Measurements from ENCODE around the gene EDDM13.
"Not testable (repeated sequence)": the region's sequence is repeated elsewhere in the genome, so short reads cannot be mapped to it uniquely, and the experiment has no call there.

EDDM13 gene

GRCh38 chr19:56272161-56272798, at the start of gene EDDM13:
Gene EDDM13 (plus strand): TSS chr19:56272748. CDS start chr19:56272835, 87 bp downstream.
- in situ Hi-C loops (cut with MboI; ENCODE audit: low sequenced_read_pairs): no loop called here

DNA sequence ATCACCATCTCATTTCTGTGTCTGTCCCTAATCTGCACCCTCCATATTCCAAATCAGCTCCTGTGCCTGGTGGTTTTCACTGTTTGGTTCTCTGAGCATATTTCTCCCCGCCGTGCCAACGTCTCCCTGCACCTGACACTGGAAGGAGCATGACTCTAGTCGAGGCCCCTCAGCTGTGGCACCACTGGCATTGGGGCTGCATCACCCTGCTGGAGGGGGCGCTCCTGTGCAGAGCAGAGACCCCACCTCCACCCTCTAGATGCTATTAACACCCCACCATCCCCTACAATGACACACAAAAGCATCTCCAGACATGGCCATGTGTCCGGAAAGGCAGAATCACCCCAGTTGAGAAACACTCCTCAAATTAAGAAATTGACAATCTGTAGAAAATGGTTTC, 49.6 kb upstream of the EDDM13 start:
- in situ Hi-C loops (cut with MboI; ENCODE audit: low sequenced_read_pairs): no loop called here

- in situ Hi-C loops (cut with MboI; ENCODE audit: low sequenced_read_pairs): no loop called here
These were observed 49.1 kb upstream of the EDDM13 start for GRCh38 chr19:56223481-56223880.

DNA sequence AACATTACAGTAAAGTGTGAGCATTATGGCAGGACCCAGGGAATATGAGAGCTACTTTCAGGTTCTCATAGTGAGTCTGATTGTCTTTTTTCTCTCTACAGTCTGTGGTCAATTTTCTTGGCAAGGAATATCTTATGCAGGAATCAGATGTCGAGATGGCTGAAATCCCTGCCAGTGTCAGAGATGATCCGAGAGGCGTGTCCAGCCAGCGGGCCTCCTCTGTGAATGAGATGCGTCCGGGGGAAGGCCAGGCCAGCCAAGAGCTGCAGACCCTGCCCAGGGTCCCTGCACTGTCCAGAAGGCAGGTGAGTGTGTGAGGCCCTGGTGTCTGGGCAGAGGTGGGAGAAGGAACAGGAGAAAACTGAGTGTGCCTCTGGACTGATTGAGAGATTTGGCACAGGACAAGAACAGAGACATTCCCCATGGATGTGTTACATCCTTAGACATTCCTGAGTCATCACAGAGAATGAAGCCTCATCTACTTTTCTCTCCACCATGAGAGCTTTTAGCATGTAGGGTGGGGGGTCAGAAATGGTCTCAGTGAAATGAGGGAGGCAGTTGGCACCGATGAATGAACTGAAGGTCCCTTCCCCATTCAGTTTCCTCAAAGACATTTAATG, 27.3 kb upstream of the EDDM13 start:
- in situ Hi-C loops (cut with MboI; ENCODE audit: low sequenced_read_pairs): no loop called here

GRCh38 chr19:56245764-56246163, 26.8 kb upstream of the EDDM13 start:
- in situ Hi-C loops (cut with MboI; ENCODE audit: low sequenced_read_pairs): not testable (repeated sequence)

GRCh38 chr19:56248736-56249338, 23.7 kb upstream of the EDDM13 start:
- in situ Hi-C loops (cut with MboI; ENCODE audit: low sequenced_read_pairs): not testable (repeated sequence)

DNA sequence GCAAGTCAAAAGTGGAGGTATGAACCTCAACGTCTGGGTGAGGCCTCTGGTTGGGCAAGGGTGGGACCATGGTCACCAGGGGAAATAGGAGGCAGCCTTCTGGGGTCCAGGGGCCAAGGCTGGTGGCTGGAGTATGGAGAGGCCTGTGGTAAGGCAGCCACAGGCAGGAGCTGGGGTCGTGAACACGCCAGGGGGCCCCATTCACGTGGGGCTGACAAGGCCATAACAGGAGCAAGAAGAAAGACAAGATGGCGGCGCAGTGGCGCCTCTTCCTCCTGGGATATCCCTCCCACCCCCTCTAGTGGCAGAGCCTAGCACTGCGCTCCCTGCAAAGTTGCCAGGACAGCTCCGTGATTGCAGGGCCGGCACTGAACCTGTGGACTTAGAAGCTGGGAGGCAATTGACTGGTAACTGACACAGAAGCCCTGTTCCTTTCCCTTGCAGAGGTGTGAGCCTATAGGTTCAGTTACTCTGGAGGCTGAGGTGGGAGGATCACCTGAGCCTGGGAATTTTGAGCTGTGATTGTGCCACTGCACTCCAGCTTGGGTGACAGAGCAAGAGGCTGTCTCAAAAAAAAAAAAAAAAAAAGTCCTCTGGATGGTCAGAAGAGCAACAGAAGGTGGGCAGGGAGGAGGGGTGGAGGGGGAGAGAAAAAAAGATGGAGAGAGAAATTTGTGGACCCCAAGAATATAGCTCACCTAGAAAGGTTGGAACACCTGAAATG, 19.7 kb upstream of the EDDM13 start:
- in situ Hi-C loops (cut with MboI; ENCODE audit: low sequenced_read_pairs): no loop called here

- in situ Hi-C loops (cut with MboI; ENCODE audit: low sequenced_read_pairs): no loop called here
These were observed 18.8 kb upstream of the EDDM13 start for GRCh38 chr19:56253737-56254136.

GRCh38 chr19:56258272-56258671, 14.3 kb upstream of the EDDM13 start:
- in situ Hi-C loops (cut with MboI; ENCODE audit: low sequenced_read_pairs): no loop called here

GRCh38 chr19:56261145-56261544, 11.4 kb upstream of the EDDM13 start:
- in situ Hi-C loops (cut with MboI; ENCODE audit: low sequenced_read_pairs): loop anchor here (10.0 kb wide), 1 partner anchor 74 kb away; no protein-coding TSS in a partner anchor

DNA sequence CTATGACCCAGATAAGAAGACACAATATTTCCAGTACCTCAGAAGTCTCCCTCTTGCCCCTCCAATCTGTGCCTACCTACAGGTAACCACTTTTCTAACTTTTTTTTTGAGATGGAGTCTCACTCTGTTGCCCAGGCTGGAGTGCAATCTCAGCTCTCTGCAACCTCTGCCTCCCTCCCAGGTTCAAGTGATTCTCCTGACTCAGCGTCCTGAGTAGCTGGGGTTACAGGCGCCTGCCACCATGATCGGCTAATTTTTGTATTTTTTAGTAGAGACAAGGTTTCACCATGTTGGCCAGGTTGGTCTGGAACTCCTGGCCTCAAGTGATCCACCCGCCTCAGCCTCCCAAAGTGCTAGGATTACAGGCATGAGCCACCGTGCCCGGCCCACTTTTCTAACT, 10.6 kb upstream of the EDDM13 start:
- in situ Hi-C loops (cut with MboI; ENCODE audit: low sequenced_read_pairs): loop anchor here (10.0 kb wide), 1 partner anchor 73 kb away; no protein-coding TSS in a partner anchor

GRCh38 chr19:56263319-56263718, 9.2 kb upstream of the EDDM13 start:
- in situ Hi-C loops (cut with MboI; ENCODE audit: low sequenced_read_pairs): loop anchor here (10.0 kb wide), 1 partner anchor 71 kb away; no protein-coding TSS in a partner anchor

GRCh38 chr19:56266051-56266450, 6.5 kb upstream of the EDDM13 start:
- in situ Hi-C loops (cut with MboI; ENCODE audit: low sequenced_read_pairs): loop anchor here (10.0 kb wide), 1 partner anchor 69 kb away; no protein-coding TSS in a partner anchor

GRCh38 chr19:56269348-56269747, 3.2 kb upstream of the EDDM13 start:
- in situ Hi-C loops (cut with MboI; ENCODE audit: low sequenced_read_pairs): loop anchor here (10.0 kb wide), 1 partner anchor 65 kb away; no protein-coding TSS in a partner anchor

DNA sequence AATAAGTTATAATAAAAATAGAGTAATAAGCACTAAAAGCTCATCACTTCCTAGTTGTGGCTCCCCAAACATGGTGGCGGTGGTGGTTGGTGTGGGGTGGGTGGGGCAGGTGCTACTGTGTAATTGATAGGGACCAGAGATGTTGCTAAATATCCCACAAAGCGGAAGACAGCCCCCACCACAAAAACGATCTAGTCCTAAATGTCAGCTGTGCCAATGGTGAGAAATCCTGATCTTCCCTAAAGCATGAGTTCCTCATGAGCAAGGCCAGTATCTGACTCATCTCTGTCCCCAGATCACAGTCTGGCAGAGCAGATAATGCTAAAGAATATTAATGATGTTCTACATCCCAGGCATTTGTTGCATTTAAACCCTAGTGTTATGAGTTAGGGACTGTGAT, 1.9 kb upstream of the EDDM13 start:
- in situ Hi-C loops (cut with MboI; ENCODE audit: low sequenced_read_pairs): no loop called here

- in situ Hi-C loops (cut with MboI; ENCODE audit: low sequenced_read_pairs): no loop called here
These were observed 1.4 kb upstream of the EDDM13 start for GRCh38 chr19:56271151-56271550.

DNA sequence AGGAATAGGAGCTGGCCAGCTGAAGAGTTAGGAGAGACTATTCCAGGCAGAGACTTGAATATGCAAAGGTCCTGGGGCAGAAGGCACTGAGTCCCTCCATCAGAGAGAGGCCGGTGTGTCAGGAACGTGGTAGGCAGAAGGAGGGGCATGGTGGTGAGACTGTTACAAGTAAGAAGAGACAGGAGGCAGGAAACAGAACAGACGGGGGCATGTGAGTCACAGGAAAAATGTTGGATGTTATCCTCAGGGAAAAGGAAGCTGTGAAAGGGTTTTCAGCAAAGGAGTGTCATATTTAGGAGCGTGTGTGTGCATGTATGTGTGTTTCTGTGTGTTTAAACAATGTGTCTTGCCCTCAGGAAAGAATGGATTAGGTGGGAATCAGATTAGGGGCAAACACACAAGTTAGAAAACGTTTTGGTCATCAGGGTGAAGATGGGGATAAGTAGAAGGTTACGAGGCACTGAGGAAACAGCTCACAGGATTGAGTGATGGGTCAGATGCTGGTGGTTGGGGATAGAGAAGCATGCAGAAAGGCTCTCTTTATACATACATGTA, 1.1 kb downstream of the EDDM13 start:
- in situ Hi-C loops (cut with MboI; ENCODE audit: low sequenced_read_pairs): no loop called here

GRCh38 chr19:56282809-56283208, 10.3 kb downstream of the EDDM13 start:
- in situ Hi-C loops (cut with MboI; ENCODE audit: low sequenced_read_pairs): no loop called here

DNA sequence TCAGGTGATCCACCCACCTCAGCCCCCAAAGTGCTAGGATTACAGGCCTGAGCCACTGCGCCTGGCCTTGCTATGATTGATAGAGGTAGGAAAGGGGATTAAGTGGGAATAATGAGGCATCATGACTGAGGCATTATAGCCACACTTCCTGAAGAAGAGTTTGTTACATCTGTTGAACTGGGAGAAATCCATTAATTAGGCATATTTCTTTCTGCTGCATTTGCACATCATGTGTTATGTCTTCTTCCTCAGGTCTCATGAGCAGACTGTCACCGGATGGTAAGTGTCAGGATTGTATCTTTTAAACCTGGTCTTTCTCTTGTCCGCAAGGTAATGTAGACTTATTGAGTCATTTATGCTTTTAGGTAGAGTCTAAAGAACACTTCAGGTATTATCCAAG, 12.2 kb downstream of the EDDM13 start:
- in situ Hi-C loops (cut with MboI; ENCODE audit: low sequenced_read_pairs): no loop called here

DNA sequence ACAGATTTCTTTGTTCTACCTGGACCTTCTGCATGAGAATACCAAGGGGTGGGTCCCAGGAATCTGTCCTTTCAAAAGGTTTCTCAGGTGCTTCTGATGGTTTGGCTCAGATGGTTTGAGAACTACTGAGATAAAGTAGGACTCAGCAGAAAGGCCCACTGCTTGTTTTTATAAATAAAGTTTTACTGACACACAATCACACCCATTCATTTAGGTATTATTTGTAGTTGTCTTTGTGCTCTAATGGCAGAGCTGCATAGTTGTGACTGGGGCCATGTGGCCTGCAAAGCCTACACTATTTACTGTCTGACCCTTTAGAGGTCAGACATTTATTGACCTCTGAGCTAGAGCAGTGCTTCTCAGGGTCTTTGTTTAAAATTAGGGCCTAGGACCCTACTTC, 17.6 kb downstream of the EDDM13 start:
- in situ Hi-C loops (cut with MboI; ENCODE audit: low sequenced_read_pairs): no loop called here

GRCh38 chr19:56291867-56292266, 19.3 kb downstream of the EDDM13 start:
- in situ Hi-C loops (cut with MboI; ENCODE audit: low sequenced_read_pairs): no loop called here

Measured in HL-60/S4 treated with retinoic acid at 250 ng/mL for 4 days and 3 days (cell line).